GM12878 (cell line): Measurements from ENCODE around the gene ATP13A2.

ENCODE experiments used
- CTCF ChIP-seq, 3 experiments: IDR thresholded peaks in 2 of 3; conservative IDR thresholded peaks in 1 of 3; 2 replicates each; pipeline ENCODE4 v1.5.1; 2011; ENCODE audit warnings: low read depth in 3 of 3, low read length in 3 of 3, mild to moderate bottlenecking in 3 of 3, control low read depth in 2 of 3, moderate library complexity in 2 of 3, inconsistent platforms in 1 of 3, mixed read lengths in 1 of 3; ENCODE audit not compliant: control insufficient read depth in 2 of 3, insufficient read depth in 1 of 3; ENCODE audit errors: extremely low read depth in 1 of 3
- EGR1 ChIP-seq, 2 experiments: IDR thresholded peaks; 1 replicate in 1 of 2; 2 replicates in 1 of 2; pipeline ENCODE4 v1.6.1; 2011 to 2012; ENCODE audit warnings: low read depth in 2 of 2, low read length in 2 of 2, borderline replicate concordance in 1 of 2, mild to moderate bottlenecking in 1 of 2, moderate library complexity in 1 of 2
- EZH2 ChIP-seq: IDR thresholded peaks from 2 replicates; pipeline ENCODE4 v1.6.1; 2012; ENCODE audit warnings: low read depth, mild to moderate bottlenecking, control low read depth, inconsistent platforms, low read length, borderline replicate concordance; ENCODE audit not compliant: control insufficient read depth
- MAX ChIP-seq: IDR thresholded peaks from 2 replicates; pipeline ENCODE4 v1.6.1; 2012; ENCODE audit warnings: low read depth, low read length, improper control_type of control experiment
- MTA2 ChIP-seq: fragments of 450-650 bp; IDR thresholded peaks from 2 replicates; pipeline ENCODE4 v1.6.1; 2016; ENCODE audit warnings: low read depth, mild to moderate bottlenecking, moderate library complexity
- NFIC ChIP-seq: IDR thresholded peaks from 2 replicates; pipeline ENCODE4 v1.6.1; 2012; ENCODE audit warnings: low read depth, mild to moderate bottlenecking, inconsistent platforms, low read length, moderate library complexity
- NFYB ChIP-seq: IDR thresholded peaks from 2 replicates; pipeline ENCODE4 v1.6.1; 2011; ENCODE audit warnings: low read depth, mild to moderate bottlenecking, low read length, improper control_type of control experiment, moderate library complexity; ENCODE audit not compliant: insufficient read depth
- RAD21 ChIP-seq: IDR thresholded peaks from 2 replicates; pipeline ENCODE4 v1.6.1; 2011; ENCODE audit warnings: mild to moderate bottlenecking, low read depth, low read length, moderate library complexity; ENCODE audit not compliant: insufficient read depth
- SMARCA5 ChIP-seq: fragments of 450-650 bp; IDR thresholded peaks from 2 replicates; pipeline ENCODE4 v1.6.1; 2017; ENCODE audit warnings: mild to moderate bottlenecking
- SMC3 ChIP-seq: IDR thresholded peaks from 2 replicates; pipeline ENCODE4 v1.6.1; 2011; ENCODE audit warnings: low read length, improper control_type of control experiment, borderline replicate concordance
- SP1 ChIP-seq: IDR thresholded peaks from one replicate; pipeline ENCODE4 v1.6.1; 2011; ENCODE audit warnings: low read depth, low read length
- SRF ChIP-seq, 2 experiments: IDR thresholded peaks; 2 replicates each; pipeline ENCODE4 v1.6.1; 2011; ENCODE audit warnings: low read depth in 2 of 2, low read length in 2 of 2, mild to moderate bottlenecking in 1 of 2, moderate library complexity in 1 of 2
- ZNF274 ChIP-seq: IDR thresholded peaks from one replicate; pipeline ENCODE4 v1.8.0; 2011; ENCODE audit not compliant: insufficient read length, insufficient read depth

DNA sequence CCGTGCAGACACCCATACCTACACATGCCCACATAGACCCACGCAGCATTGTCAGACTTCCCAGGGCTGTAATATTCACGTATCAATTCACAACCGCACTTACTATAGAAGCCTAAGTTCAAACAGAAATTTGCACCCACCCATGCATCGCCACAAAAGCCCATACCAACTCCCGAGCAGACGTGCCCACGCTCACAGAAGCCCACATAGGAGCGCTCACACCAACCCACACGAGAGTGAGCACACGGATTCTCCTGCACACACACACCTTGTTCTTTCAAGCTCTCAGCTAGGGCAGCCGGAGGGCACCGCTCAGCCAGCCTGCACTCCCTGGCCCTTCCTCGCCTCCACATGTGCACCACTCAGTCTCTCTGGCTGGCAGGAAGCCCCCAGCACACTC is 35.9 kb downstream of the ATP13A2 start:
- TF ChIP-seq NFIC (no peak), SRF (IDR thresholded peaks at IDR 0.05; ENCODE audit: low read depth in 2 of 2, low read length in 2 of 2) (no peak), SP1 (no peak), MAX (no peak), NFYB (no peak), CTCF (IDR thresholded peaks at IDR 0.05 in 2 of 3, conservative IDR thresholded peaks at IDR 0.05 in 1 of 3; ENCODE audit: control insufficient read depth in 2 of 3, extremely low read depth in 1 of 3, insufficient read depth in 1 of 3, low read depth in 3 of 3, low read length in 3 of 3) (no peak), SMARCA5 (no peak), EGR1 (IDR thresholded peaks at IDR 0.05; ENCODE audit: borderline replicate concordance in 1 of 2, low read depth in 2 of 2, low read length in 2 of 2) (no peak), SMC3 (no peak), RAD21 (no peak), EZH2 (no peak), MTA2 (no peak), ZNF274 (no peak)
